Activated CD4-positive, alpha-beta T cell treated with anti-CD3 and anti-CD28 coated beads, Interleukin-2, amount 50 U/mL, for 48 hours (primary cell): ENCODE data around the gene RAB40B.

Experiments
- DNase-seq, 2 experiments: peaks; one replicate each; pipeline ENCODE4 v3.0.0-alpha.2; 2020

The RAB40B gene

DNA sequence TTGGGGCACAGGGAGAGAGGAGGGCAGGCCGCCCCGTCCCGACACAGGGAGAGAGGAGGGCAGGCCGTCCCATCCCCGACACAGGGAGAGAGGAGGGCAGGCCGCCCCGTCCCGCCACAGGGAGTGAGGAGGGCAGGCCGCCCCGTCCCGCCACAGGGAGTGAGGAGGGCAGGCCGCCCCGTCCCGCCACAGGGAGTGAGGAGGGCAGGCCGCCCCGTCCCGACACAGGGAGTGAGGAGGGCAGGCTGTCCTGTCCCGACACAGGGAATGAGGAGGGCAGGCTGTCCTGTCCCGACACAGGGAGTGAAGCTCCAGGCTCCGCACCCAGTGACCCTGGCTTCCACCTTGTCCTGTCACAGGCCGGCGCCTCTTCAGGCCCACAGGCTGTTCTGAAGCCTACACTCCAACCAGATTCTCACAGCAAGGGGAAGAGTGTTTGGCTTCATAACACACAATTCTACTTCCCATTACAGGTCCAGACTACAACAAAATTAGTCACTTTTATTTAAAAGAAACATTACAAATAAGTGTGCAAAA, 84.3 kb downstream of the RAB40B start:
- no peak for DNase-seq

GRCh38 chr17:82613283-82614094, 85.0 kb downstream of the RAB40B start:
- no peak for DNase-seq

DNA sequence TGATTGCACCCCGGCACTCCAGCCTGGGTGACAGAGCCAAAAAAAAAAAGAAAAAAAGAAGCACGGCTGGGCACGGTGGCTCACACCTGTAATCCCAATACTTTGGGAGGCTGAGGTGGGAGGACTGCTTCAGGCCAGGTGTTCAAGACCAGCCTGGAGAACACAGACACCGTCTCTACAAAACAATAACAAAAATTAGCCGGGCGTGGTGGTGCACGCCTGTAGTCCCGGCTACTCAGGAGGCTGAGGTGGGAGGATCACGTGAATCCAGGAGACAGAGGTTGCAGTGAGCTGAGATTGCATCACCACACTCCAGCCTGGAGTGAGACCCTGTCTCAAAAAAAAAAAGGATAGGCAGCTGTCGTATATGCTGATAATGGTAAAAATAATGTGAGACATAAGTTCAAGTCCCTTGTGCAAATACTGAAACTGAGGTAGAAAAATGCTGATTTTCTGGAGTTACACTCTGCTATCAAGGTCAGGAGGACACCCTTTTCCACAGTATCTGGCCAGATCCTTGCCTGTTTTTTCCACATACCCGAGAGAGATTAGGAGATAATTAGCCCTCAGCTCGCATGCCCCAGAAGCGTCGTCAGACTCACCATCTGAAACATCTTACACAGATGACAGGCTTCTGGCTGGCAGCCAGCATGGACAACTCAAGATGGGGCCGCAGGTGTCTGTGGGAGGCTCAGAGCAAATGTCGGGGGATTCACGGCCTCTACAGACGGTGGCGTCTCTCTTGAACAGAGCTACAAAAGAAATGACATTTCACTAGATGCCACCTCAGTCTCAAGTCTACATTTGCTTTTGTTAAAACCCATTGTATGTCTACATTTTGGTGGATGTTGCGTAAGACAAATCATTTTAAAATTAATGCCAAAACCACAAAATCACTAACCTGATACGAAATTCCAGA, 87.1 kb downstream of the RAB40B start:
- DNase-seq: no peak

DNA sequence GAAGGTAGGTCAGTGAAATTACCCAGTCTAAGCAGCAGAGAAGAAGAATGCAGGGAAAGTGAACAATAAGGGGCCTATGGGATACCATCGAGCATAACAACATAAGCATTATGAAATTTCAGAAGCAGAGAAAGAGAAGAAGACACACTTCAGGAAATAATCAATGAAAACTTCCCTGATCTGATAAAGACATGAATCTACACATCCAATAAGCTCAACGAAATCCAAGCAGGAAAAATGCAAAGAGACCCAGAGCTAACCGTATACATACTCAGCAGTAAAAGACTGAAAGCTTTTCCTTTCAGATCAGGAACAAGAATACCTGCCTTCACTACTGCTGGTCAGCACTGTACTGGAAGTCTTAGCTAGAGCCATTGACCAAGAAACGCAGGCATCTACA, 88.8 kb downstream of the RAB40B start:
- DNase-seq: no peak

DNA sequence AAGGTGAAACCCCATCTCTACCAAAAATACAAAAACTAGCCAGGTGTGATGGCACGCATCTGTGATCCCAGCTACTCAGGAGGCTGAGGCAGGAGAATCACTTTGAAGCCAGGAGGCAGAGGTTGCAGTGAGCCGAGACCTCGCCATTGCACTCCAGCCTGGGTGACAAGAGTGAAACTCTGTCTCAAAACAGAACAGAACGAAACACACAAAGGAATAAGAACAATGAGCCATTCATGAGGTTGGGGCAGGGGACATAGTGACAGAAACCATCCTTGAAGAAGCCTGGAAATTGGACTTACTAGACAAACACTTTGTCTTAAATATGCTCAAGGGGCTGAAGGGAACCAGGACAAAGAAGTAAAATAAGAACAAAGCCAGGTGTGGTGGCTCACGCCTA, 89.7 kb downstream of the RAB40B start:
- no peak for DNase-seq

DNA sequence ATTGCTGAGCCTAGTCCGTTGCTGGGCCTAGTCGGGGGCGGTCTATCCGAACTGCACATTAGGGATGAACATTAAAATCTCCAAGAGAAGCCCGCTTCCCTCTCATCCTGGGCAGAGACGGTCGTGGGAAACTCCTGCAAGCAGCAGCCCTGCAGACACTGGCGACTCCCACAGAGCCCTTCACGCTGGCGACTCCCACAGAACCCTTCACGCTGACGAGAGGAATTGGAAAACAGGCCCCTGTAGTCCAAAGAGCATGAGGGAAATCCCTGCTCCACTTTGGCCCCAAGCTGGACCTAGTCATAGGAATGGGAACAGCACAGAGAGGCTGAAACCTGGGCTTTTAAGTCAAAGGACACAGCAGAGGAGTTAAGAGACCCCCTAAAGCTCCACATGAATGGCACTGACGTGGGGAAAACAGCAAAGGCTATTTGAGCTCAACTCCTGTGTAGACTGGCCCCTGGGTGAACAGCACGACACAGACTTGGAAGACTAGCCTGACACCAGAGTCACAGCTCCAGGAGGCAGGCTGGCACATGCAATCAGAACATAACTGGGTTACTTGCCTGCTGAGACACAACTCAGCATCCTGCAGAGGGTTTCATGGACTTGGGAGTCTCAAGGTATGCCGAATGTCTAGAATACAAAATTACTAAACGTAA, 92.4 kb downstream of the RAB40B start:
- DNase-seq: no peak
